Measurements from ENCODE around the gene SLC43A3. TPM values are rescaled to one million over a fixed set of nuclear protein-coding genes. Genes with fewer than 3 reads are reported as not detected.
"Not testable (repeated sequence)": the region's sequence is repeated elsewhere in the genome, so short reads cannot be mapped to it uniquely, and the experiment has no call there.

Gene SLC43A3
- polyA plus RNA-seq, 1 donor: 13.4 TPM

- Histone ChIP-seq H3K27ac (ENCODE audit: low read length) (no peak overlapping the region), H3K4me3 (ENCODE audit: low read length) (no peak overlapping the region), H3K4me1 (ENCODE audit: control insufficient read depth, insufficient read depth, low read length) (no peaks in the 10 kb centered on the region), H3K27me3 (ENCODE audit: control insufficient read depth, insufficient read depth, low read length) (no peaks in the 10 kb centered on the region), H3K9me3 (ENCODE audit: control insufficient read depth, low read depth, low read length) (no peaks in the 10 kb centered on the region), H3K36me3 (ENCODE audit: control insufficient read depth, insufficient read depth, low read length) (peaks cover 14% of the 10 kb centered on the region)
- WGBS (ENCODE audit: insufficient coverage, low lambda C conversion rate): no CpG with 5 or more reads among the region's 4 CpGs
- DNase-seq: no peak
Measured at GRCh38 chr11:57405271-57405860, 21.6 kb downstream of the SLC43A3 start.

- DNase-seq: no peak
- H3K27me3 ChIP-seq (ENCODE audit: control insufficient read depth, insufficient read depth, low read length): peaks cover 1% of the 10 kb centered on the region
- no peak overlapping the region for H3K4me3 ChIP-seq (ENCODE audit: low read length)
- H3K4me1 ChIP-seq (ENCODE audit: control insufficient read depth, insufficient read depth, low read length): peaks cover 3% of the 10 kb centered on the region
- H3K9me3 ChIP-seq (ENCODE audit: control insufficient read depth, low read depth, low read length): no peaks in the 10 kb centered on the region
- no peak overlapping the region for H3K27ac ChIP-seq (ENCODE audit: low read length)
- H3K36me3 ChIP-seq (ENCODE audit: control insufficient read depth, insufficient read depth, low read length): peaks cover 3% of the 10 kb centered on the region
- no CpG with 5 or more reads among the region's 2 CpGs for WGBS (ENCODE audit: insufficient coverage, low lambda C conversion rate)
Measured at GRCh38 chr11:57403802-57404147, 23.1 kb downstream of the SLC43A3 start.

DNA sequence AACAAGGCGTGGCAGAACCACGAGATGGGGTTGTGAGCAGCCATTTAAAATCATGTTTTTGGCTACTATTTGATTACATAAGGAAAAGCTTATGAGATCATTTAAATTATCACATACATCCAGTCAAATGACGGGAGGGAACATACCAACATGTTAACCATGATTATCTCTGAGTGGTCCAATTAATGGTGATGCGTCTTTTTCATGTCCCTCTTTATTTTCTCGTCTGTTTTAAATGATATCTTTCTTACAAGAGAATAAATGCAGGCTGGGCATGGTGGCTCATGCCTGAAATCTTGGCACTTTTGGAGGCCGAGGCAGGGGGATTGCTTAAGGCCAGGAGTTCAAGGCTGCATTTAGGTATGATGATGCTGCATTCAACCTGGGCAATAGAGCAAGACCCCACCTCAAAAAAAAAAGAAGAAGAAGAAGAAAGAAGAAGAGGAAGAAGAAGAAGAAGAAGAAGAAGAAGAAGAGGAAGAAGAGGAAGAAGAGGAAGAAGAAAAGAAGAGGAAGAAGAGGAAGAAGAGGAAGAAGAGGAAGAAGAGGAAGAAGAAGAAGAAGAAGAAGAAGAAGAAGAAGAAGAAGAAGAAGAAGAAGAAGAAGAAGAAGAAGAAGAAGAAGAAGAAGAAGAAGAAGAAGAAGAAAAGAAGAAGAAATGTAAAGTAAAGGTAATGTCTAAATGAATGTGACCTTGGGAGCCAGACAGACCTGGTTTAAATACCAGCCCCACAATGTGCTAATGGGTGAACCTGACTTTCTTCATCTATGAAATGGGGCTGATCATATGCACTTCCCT is 23.7 kb downstream of the SLC43A3 start:
- not testable (repeated sequence) for H3K4me1 ChIP-seq (ENCODE audit: control insufficient read depth, insufficient read depth, low read length); H3K4me3 ChIP-seq (ENCODE audit: low read length); DNase-seq; H3K27ac ChIP-seq (ENCODE audit: low read length); H3K27me3 ChIP-seq (ENCODE audit: control insufficient read depth, insufficient read depth, low read length); H3K9me3 ChIP-seq (ENCODE audit: control insufficient read depth, low read depth, low read length); H3K36me3 ChIP-seq (ENCODE audit: control insufficient read depth, insufficient read depth, low read length)
- WGBS (ENCODE audit: insufficient coverage, low lambda C conversion rate): no CpG with 5 or more reads among the region's 6 CpGs

GRCh38 chr11:57402188-57403002 is 24.5 kb downstream of the SLC43A3 start:
- H3K4me1 ChIP-seq (ENCODE audit: control insufficient read depth, insufficient read depth, low read length): peaks cover 3% of the 10 kb centered on the region
- DNase-seq: no peak
- no peaks in the 10 kb centered on the region for H3K36me3 ChIP-seq (ENCODE audit: control insufficient read depth, insufficient read depth, low read length)
- peaks cover 7% of the 10 kb centered on the region for H3K27me3 ChIP-seq (ENCODE audit: control insufficient read depth, insufficient read depth, low read length)
- H3K4me3 ChIP-seq (ENCODE audit: low read length): no peak overlapping the region
- H3K27ac ChIP-seq (ENCODE audit: low read length): no peak overlapping the region
- no peaks in the 10 kb centered on the region for H3K9me3 ChIP-seq (ENCODE audit: control insufficient read depth, low read depth, low read length)
- WGBS (ENCODE audit: insufficient coverage, low lambda C conversion rate): no CpG with 5 or more reads among the region's 6 CpGs

DNA sequence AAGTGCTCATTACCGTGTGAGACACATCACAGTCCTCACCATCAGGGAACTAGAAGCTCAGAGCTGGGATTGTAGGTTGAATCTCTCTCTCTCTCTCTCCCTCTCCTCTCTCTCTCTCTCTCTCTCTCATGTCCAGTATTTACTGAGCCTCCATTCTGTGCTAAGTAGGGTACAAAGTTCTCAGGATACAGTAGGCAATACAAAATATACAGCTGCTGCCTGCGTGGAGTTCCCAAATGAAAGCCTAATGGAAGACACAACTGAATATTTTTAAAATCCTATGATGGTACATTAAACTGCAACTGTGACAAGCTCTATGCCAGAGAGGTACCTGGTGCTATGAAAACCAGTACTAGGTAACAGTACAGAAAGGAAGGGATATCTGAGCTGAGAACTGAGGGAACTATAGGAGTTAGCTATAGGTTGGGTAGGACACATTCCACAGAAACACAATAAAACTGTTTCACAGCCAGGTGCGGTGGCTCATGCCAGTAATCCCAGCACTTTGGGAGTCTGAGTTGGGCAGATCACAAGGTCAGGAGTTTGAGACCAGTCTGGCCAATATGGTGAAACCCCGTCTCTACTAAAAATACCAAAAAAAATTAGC is 26.8 kb downstream of the SLC43A3 start:
- Histone ChIP-seq H3K4me1 (ENCODE audit: control insufficient read depth, insufficient read depth, low read length) (peaks cover 3% of the 10 kb centered on the region), H3K9me3 (ENCODE audit: control insufficient read depth, low read depth, low read length) (no peaks in the 10 kb centered on the region), H3K4me3 (ENCODE audit: low read length) (no peak overlapping the region), H3K27ac (ENCODE audit: low read length) (no peak overlapping the region), H3K36me3 (ENCODE audit: control insufficient read depth, insufficient read depth, low read length) (no peaks in the 10 kb centered on the region), H3K27me3 (ENCODE audit: control insufficient read depth, insufficient read depth, low read length) (peaks cover 11% of the 10 kb centered on the region)
- no CpG with 5 or more reads among the region's 4 CpGs for WGBS (ENCODE audit: insufficient coverage, low lambda C conversion rate)
- DNase-seq: peak; percentile 22 to 63

DNA sequence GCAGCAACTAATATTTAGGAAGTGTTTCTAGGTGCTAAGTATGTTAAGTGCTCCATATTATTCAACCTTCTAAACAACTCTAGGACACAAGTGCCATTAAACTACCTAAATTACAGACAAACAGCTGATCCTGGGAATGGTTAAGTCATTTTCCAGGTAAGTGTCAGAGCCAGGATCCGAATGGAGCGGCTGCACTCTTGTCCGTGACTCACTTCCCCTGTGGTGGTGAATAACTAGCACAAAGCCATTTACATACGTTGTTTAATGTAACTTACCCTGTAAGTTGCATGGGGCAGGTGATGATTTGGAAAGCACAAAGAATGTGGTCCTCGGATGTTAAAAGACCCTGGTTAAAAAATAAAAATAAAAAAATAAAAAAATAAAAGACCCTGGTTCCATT is 27.7 kb downstream of the SLC43A3 start:
- Histone ChIP-seq H3K36me3 (ENCODE audit: control insufficient read depth, insufficient read depth, low read length) (no peaks in the 10 kb centered on the region), H3K9me3 (ENCODE audit: control insufficient read depth, low read depth, low read length) (no peaks in the 10 kb centered on the region), H3K4me3 (ENCODE audit: low read length) (no peak overlapping the region), H3K27ac (ENCODE audit: low read length) (no peak overlapping the region), H3K27me3 (ENCODE audit: control insufficient read depth, insufficient read depth, low read length) (peaks cover 13% of the 10 kb centered on the region), H3K4me1 (ENCODE audit: control insufficient read depth, insufficient read depth, low read length) (peaks cover 3% of the 10 kb centered on the region)
- WGBS (ENCODE audit: insufficient coverage, low lambda C conversion rate): 100% methylated on average over 2 of the region's 5 CpGs
- no peak for DNase-seq

DNA sequence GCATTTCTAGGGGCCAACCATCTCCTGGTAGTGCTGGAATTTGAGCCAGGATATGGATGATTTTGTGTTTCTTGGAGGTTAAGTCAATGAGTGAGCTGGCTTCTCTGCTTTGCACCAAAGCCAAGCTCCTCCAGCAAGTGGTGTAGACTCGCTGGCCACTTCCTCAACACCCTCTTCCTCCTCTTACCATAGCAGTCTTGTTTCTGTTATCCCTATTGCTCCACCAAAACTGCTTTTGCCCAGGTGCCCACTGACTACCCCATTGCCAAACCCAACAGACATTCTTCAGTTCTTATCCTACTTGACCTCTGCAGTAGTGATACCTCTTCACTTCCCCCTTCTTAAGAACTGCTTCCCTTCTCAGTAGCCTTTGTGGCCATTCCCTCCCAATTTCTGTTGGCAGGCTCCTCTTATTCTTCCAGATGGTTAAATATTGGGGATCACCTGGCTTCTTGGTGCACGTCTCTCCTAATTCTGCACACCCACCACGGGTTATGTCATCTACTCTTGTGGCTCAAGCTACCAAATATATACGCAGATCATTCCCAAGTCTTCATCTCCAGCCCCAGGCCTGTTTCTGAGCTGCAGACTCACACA is 29.4 kb downstream of the SLC43A3 start:
- no peak for DNase-seq
- H3K27ac ChIP-seq (ENCODE audit: low read length): no peak overlapping the region
- WGBS (ENCODE audit: insufficient coverage, low lambda C conversion rate): no CpG with 5 or more reads among the region's 4 CpGs
- H3K36me3 ChIP-seq (ENCODE audit: control insufficient read depth, insufficient read depth, low read length): no peaks in the 10 kb centered on the region
- peaks cover 23% of the 10 kb centered on the region for H3K27me3 ChIP-seq (ENCODE audit: control insufficient read depth, insufficient read depth, low read length)
- H3K4me3 ChIP-seq (ENCODE audit: low read length): no peak overlapping the region
- peaks cover 3% of the 10 kb centered on the region for H3K4me1 ChIP-seq (ENCODE audit: control insufficient read depth, insufficient read depth, low read length)
- H3K9me3 ChIP-seq (ENCODE audit: control insufficient read depth, low read depth, low read length): no peaks in the 10 kb centered on the region

- no CpG with 5 or more reads among the region's 2 CpGs for WGBS (ENCODE audit: insufficient coverage, low lambda C conversion rate)
- DNase-seq: no peak
- Histone ChIP-seq H3K27me3 (ENCODE audit: control insufficient read depth, insufficient read depth, low read length) (peaks cover 23% of the 10 kb centered on the region), H3K4me3 (ENCODE audit: low read length) (no peak overlapping the region), H3K27ac (ENCODE audit: low read length) (no peak overlapping the region), H3K4me1 (ENCODE audit: control insufficient read depth, insufficient read depth, low read length) (peaks cover 3% of the 10 kb centered on the region), H3K36me3 (ENCODE audit: control insufficient read depth, insufficient read depth, low read length) (no peaks in the 10 kb centered on the region), H3K9me3 (ENCODE audit: control insufficient read depth, low read depth, low read length) (no peaks in the 10 kb centered on the region)
Measured at GRCh38 chr11:57396744-57397143, 30.2 kb downstream of the SLC43A3 start.

DNA sequence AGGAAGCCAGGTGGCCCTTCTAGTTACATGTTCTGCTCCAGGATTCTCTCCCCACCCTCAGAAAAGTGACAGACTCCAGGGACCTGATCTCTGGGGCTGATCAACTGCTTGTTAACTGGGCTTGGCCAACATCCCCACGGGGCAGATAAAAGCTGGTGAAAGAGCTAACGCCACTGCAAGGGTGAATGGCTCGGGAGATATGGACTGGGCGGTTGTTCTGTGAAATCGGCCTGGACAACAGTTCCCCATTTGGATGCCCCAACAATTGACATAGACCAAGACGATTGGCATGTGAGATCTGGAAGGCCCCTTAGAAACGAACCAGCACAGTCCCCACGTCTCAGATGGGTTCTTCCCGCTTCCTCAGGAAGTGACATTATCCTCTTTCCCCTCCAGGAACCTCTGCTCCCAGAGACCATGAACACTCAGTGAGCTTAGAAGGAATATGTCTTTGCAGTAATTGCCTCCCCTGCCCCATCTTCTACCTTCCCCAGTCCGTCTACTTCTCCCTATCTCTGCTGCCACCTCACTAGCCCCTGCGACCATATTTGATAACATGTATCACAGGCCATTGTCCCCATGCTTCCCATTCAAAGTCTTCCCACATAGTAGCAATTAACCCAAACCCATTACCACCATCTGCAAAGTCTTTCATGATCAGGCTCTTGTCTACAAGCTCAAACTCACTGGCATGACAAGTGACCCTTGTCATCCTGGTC is 30.9 kb downstream of the SLC43A3 start:
- no peak for DNase-seq
- Histone ChIP-seq H3K4me3 (ENCODE audit: low read length) (no peak overlapping the region), H3K36me3 (ENCODE audit: control insufficient read depth, insufficient read depth, low read length) (no peaks in the 10 kb centered on the region), H3K4me1 (ENCODE audit: control insufficient read depth, insufficient read depth, low read length) (peaks cover 3% of the 10 kb centered on the region), H3K27ac (ENCODE audit: low read length) (no peak overlapping the region), H3K27me3 (ENCODE audit: control insufficient read depth, insufficient read depth, low read length) (peaks cover 26% of the 10 kb centered on the region), H3K9me3 (ENCODE audit: control insufficient read depth, low read depth, low read length) (no peaks in the 10 kb centered on the region)
- no CpG with 5 or more reads among the region's 11 CpGs for WGBS (ENCODE audit: insufficient coverage, low lambda C conversion rate)

Data from large intestine (tissue), 3 donors.